PC-9 (cell line): ENCODE data around the gene COL24A1.

Experiments used
- CTCF ChIP-seq: fragments of 200-600 bp; sonication (generic); conservative IDR thresholded peaks from 2 replicates; pipeline ENCODE4 v1.6.1; 2017; ENCODE audit warnings: mixed run types, antibody characterized with exemption, mild to moderate bottlenecking, moderate library complexity
- EZH2 ChIP-seq: fragments of 200-600 bp; sonication (generic); IDR thresholded peaks from 2 replicates; pipeline ENCODE4 v1.8.0; 2017; ENCODE audit warnings: antibody characterized with exemption, low read depth

GRCh38 chr1:85707990-85708828 is 448.4 kb downstream of the COL24A1 start, which contains the start of gene ZNHIT6:
- TF ChIP-seq EZH2: no peak
- peak; percentile 73 for TF ChIP-seq CTCF
